ENCODE results near the gene TRIM68. TPM values are rescaled to one million over a fixed set of nuclear protein-coding genes. Genes with fewer than 3 reads are reported as not detected.

TRIM68 gene
- polyA plus RNA-seq, 1 donor (not counting 4 experiments of a cell fraction or from before 2014, with no cell fraction given) = 6.5 TPM

DNA sequence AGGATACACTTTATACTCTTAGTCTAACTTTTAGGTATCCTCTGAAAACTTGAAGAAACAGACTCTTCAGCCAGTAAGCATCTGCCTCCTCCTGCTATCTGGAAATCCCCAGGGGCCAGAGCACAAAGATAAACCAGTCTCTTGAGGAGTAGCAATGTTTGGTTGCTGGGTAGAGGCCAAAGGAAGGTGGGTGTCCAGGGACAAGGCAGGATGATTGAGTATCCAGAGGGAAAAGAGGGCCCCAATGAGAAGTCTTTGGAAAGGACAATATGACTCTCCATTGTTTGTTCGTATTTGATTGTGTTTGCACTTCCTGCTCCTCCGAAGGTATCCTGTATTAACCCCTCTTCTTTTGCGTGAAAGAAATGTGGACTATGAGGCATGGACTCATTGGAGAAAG, 19.0 kb downstream of the TRIM68 start:
- H3K36me3 ChIP-seq (ENCODE audit: control insufficient read depth in 2 of 2, extremely low read depth in 1 of 2, insufficient read depth in 2 of 2, low read length in 2 of 2) = no peaks in the 10 kb centered on the region
- FAIRE-seq = no peak

DNA sequence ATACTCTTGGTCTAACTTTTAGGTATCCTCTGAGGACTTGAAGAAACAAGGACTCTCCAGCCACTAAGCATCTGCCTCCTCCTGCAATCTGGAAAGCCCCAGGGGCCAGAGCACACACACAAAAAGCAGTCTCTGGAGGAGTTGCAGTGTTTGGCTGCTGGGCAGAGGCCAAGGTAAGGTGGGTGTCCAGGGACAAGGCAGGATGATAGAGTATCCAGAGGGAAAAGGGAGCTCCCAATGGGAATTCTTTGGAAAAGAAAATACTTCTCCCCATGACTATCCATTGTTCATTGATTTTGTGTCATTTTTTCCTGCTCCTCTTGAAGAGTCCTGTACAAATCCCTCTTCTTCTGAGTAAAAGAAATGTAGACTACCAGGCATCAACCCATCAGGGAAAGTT, 26.6 kb downstream of the TRIM68 start, which contains the start of gene OR52I2:
Gene OR52I2, plus strand, starts transcription at position 301 of the 400 bp plus-strand sequence.
- Histone ChIP-seq H3K36me3 (ENCODE audit: control insufficient read depth in 2 of 2, extremely low read depth in 1 of 2, insufficient read depth in 2 of 2, low read length in 2 of 2) (no peaks in the 10 kb centered on the region), H3K9me1 (ENCODE audit: control insufficient read depth, extremely low read depth, insufficient read depth, low read length) (no peaks in the 10 kb centered on the region), H3K4me1 (ENCODE audit: control insufficient read depth, extremely low read depth, insufficient read depth, low read length) (no peaks in the 10 kb centered on the region), H3K79me2 (ENCODE audit: control insufficient read depth, insufficient read depth, low read length) (no peaks in the 10 kb centered on the region), H3K9me3 (ENCODE audit: control insufficient read depth, low read depth, low read length) (no peaks in the 10 kb centered on the region), H3K9ac (ENCODE audit: control insufficient read depth, extremely low read depth, insufficient read depth, low read length) (no peak within 1 kb of the TSS), H3K4me3 (ENCODE audit: control insufficient read depth in 2 of 3, extremely low read depth in 1 of 3, insufficient read depth in 2 of 3, low read depth in 1 of 3, low read length in 3 of 3) (no peak within 1 kb of the TSS), H4K20me1 (ENCODE audit: control insufficient read depth, extremely low read depth, insufficient read depth, low read length) (no peaks in the 10 kb centered on the region), H3K4me2 (ENCODE audit: control insufficient read depth, extremely low read depth, insufficient read depth, low read depth, low read length) (no peak within 1 kb of the TSS), H3K27me3 (ENCODE audit: control insufficient read depth, extremely low read depth, insufficient read depth, low read length) (no peaks in the 10 kb centered on the region), H2AFZ (ENCODE audit: control insufficient read depth, low read length) (no peak within 1 kb of the TSS), H3K27ac (ENCODE audit: control insufficient read depth, insufficient read depth, low read length) (no peak within 1 kb of the TSS)
- FAIRE-seq = no peak
- dilution Hi-C loops (cut with MboI; ENCODE audit: extremely low pct_ligation_motif_present, low sequenced_read_pairs) = no loop called here
- no peak for TF ChIP-seq EZH2 (IDR thresholded peaks at IDR 0.05; ENCODE audit: low read length)
- TF ChIP-seq, protein P1, sequence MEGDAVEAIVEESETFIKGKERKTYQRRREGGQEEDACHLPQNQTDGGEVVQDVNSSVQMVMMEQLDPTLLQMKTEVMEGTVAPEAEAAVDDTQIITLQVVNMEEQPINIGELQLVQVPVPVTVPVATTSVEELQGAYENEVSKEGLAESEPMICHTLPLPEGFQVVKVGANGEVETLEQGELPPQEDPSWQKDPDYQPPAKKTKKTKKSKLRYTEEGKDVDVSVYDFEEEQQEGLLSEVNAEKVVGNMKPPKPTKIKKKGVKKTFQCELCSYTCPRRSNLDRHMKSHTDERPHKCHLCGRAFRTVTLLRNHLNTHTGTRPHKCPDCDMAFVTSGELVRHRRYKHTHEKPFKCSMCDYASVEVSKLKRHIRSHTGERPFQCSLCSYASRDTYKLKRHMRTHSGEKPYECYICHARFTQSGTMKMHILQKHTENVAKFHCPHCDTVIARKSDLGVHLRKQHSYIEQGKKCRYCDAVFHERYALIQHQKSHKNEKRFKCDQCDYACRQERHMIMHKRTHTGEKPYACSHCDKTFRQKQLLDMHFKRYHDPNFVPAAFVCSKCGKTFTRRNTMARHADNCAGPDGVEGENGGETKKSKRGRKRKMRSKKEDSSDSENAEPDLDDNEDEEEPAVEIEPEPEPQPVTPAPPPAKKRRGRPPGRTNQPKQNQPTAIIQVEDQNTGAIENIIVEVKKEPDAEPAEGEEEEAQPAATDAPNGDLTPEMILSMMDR (optimal IDR thresholded peaks at IDR 0.05 in 1 of 3, IDR thresholded peaks at IDR 0.05 in 1 of 3, conservative IDR thresholded peaks at IDR 0.05 in 1 of 3; ENCODE audit: extremely low read depth in 1 of 3, insufficient read depth in 2 of 3, low read length in 3 of 3) = no peak
- DNase-seq (ENCODE audit: low read depth, low spot score) = no peak

More for the DNA sequence above, 19.0 kb downstream of the TRIM68 start:
- Histone ChIP-seq H2AFZ (ENCODE audit: control insufficient read depth, low read length) (no peak overlapping the region), H3K9me1 (ENCODE audit: control insufficient read depth, extremely low read depth, insufficient read depth, low read length) (no peaks in the 10 kb centered on the region), H3K9ac (ENCODE audit: control insufficient read depth, extremely low read depth, insufficient read depth, low read length) (no peak overlapping the region), H3K9me3 (ENCODE audit: control insufficient read depth, low read depth, low read length) (no peaks in the 10 kb centered on the region), H3K4me2 (ENCODE audit: control insufficient read depth, extremely low read depth, insufficient read depth, low read depth, low read length) (no peak overlapping the region), H3K4me3 (ENCODE audit: control insufficient read depth in 2 of 3, extremely low read depth in 1 of 3, insufficient read depth in 2 of 3, low read depth in 1 of 3, low read length in 3 of 3) (no peak overlapping the region), H3K27ac (ENCODE audit: control insufficient read depth, insufficient read depth, low read length) (no peak overlapping the region), H3K79me2 (ENCODE audit: control insufficient read depth, insufficient read depth, low read length) (no peaks in the 10 kb centered on the region), H3K27me3 (ENCODE audit: control insufficient read depth, extremely low read depth, insufficient read depth, low read length) (no peaks in the 10 kb centered on the region), H3K4me1 (ENCODE audit: control insufficient read depth, extremely low read depth, insufficient read depth, low read length) (no peaks in the 10 kb centered on the region), H4K20me1 (ENCODE audit: control insufficient read depth, extremely low read depth, insufficient read depth, low read length) (no peaks in the 10 kb centered on the region)
- dilution Hi-C loops (cut with MboI; ENCODE audit: extremely low pct_ligation_motif_present, low sequenced_read_pairs) = no loop called here
- DNase-seq (ENCODE audit: low read depth, low spot score) = no peak
- TF ChIP-seq EZH2 (IDR thresholded peaks at IDR 0.05; ENCODE audit: low read length) = no peak
- TF ChIP-seq, protein P1 (optimal IDR thresholded peaks at IDR 0.05 in 1 of 3, IDR thresholded peaks at IDR 0.05 in 1 of 3, conservative IDR thresholded peaks at IDR 0.05 in 1 of 3; ENCODE audit: extremely low read depth in 1 of 3, insufficient read depth in 2 of 3, low read length in 3 of 3) = no peak
